Thymus (tissue), 11 donors: Measurements from ENCODE around the gene FARSB. TPM values are rescaled to one million over a fixed set of nuclear protein-coding genes. Genes with fewer than 3 reads are reported as not detected.

Experiments
- DNase-seq, 9 donors: peaks; one replicate each; pipeline ENCODE4 v3.0.0-alpha.2; 2013; ENCODE audit warnings: low spot score in 9 of 9, low read depth in 6 of 9, missing footprints in 1 of 9
- H3K27ac ChIP-seq, 2 donors: one replicate each; pipeline ENCODE4 v1.5.1; 2013; ENCODE audit warnings: control low read depth in 1 of 2, low read depth in 1 of 2, low read length in 1 of 2, mild to moderate bottlenecking in 1 of 2, moderate library complexity in 1 of 2
- H3K27me3 ChIP-seq, 2 donors: one replicate each; pipeline ENCODE4 v1.5.1; 2013; ENCODE audit warnings: low read length in 1 of 2; ENCODE audit not compliant: control insufficient read depth in 2 of 2, insufficient read depth in 1 of 2
- H3K36me3 ChIP-seq, 2 donors: one replicate each; pipeline ENCODE4 v1.5.1; 2013; ENCODE audit warnings: low read length in 1 of 2, mild to moderate bottlenecking in 1 of 2, moderate library complexity in 1 of 2; ENCODE audit not compliant: control insufficient read depth in 2 of 2, insufficient read depth in 2 of 2
- H3K4me1 ChIP-seq, 2 donors: one replicate each; pipeline ENCODE4 v1.5.1; 2013; ENCODE audit warnings: low read length in 2 of 2; ENCODE audit not compliant: control insufficient read depth in 2 of 2, insufficient read depth in 2 of 2
- H3K4me3 ChIP-seq, 2 donors: one replicate each; pipeline ENCODE4 v1.5.1; 2013; ENCODE audit warnings: low read length in 2 of 2, control low read depth in 1 of 2, mild to moderate bottlenecking in 1 of 2
- H3K9me3 ChIP-seq, 2 donors: one replicate each; pipeline ENCODE4 v1.5.1; 2013; ENCODE audit warnings: low read length in 1 of 2, mild to moderate bottlenecking in 1 of 2; ENCODE audit not compliant: control insufficient read depth in 2 of 2, insufficient read depth in 1 of 2
- WGBS: extraction: QIAGEN DNeasy Blood & Tissue Kit; methylation state at CpG from one replicate; pipeline ENCODE4 v1.1.7; 2013; 5-methylcytosine and 5-hydroxymethylcytosine counted together
- polyA plus RNA-seq: library from polyadenylated mRNA; stranded (reverse); fragments of 200-250 nt; gene quantifications from one replicate; pipeline ENCODE4 v1.2.3, GENCODE V29; 2013
- total RNA-seq: library from RNA; stranded (reverse); fragments of 120-200 nt; gene quantifications from one replicate; pipeline ENCODE4 v1.2.4, GENCODE V29; 2013
- donor health status: healthy.

FARSB gene
- total and polyA plus RNA-seq, 2 donors = 13.5 to 15.9 TPM

GRCh38 chr2:222622910-222623309 is 33.0 kb downstream of the FARSB start:
- peaks cover 14 to 50% of the 10 kb centered on the region in 2 donors for H3K36me3 ChIP-seq
- DNase-seq = no peak
- no peaks in the 10 kb centered on the region for H3K9me3 ChIP-seq
- no peak overlapping the region for H3K4me3 ChIP-seq
- 97% methylated on average over 2 of the region's 2 CpGs for WGBS
- no peaks in the 10 kb centered on the region for H3K27me3 ChIP-seq
- no peak overlapping the region for H3K27ac ChIP-seq
- H3K4me1 ChIP-seq = no peaks in the 10 kb centered on the region

GRCh38 chr2:222621893-222622292 is 34.0 kb downstream of the FARSB start:
- Histone ChIP-seq H3K27me3 (no peaks in the 10 kb centered on the region), H3K4me1 (no peaks in the 10 kb centered on the region), H3K4me3 (no peak overlapping the region), H3K27ac (no peak overlapping the region), H3K9me3 (no peaks in the 10 kb centered on the region), H3K36me3 (peaks cover 14 to 45% of the 10 kb centered on the region in 2 donors)
- 98% methylated on average over 4 of the region's 4 CpGs for WGBS
- no peak for DNase-seq

- Histone ChIP-seq H3K9me3 (no peaks in the 10 kb centered on the region), H3K4me1 (no peaks in the 10 kb centered on the region), H3K36me3 (peaks cover 18 to 41% of the 10 kb centered on the region in 2 donors), H3K27ac (no peak overlapping the region), H3K27me3 (no peaks in the 10 kb centered on the region), H3K4me3 (no peak overlapping the region)
- DNase-seq = no peak
- over 99% methylated on average over 2 of the region's 2 CpGs for WGBS
Observed at GRCh38 chr2:222615320-222615719, 40.6 kb downstream of the FARSB start.

GRCh38 chr2:222613715-222614331 is 42.1 kb downstream of the FARSB start:
- WGBS = 69% methylated on average over 3 of the region's 3 CpGs
- no peak overlapping the region for H3K4me3 ChIP-seq
- H3K27me3 ChIP-seq = no peaks in the 10 kb centered on the region
- H3K9me3 ChIP-seq = no peaks in the 10 kb centered on the region
- peak in 8 of 9 donors; percentile 1 to 47 (median 16) for DNase-seq
- peaks cover 14 to 40% of the 10 kb centered on the region in 2 donors for H3K36me3 ChIP-seq
- no peaks in the 10 kb centered on the region for H3K4me1 ChIP-seq
- no peak overlapping the region for H3K27ac ChIP-seq

- Histone ChIP-seq H3K27me3 (no peaks in the 10 kb centered on the region), H3K4me1 (no peaks in the 10 kb centered on the region), H3K36me3 (peaks cover 14 to 40% of the 10 kb centered on the region in 2 donors), H3K27ac (no peak overlapping the region), H3K9me3 (no peaks in the 10 kb centered on the region), H3K4me3 (no peak overlapping the region)
- DNase-seq = no peak
- WGBS = 95% methylated on average over 4 of the region's 4 CpGs
Observed at GRCh38 chr2:222611684-222612083, 44.2 kb downstream of the FARSB start.

GRCh38 chr2:222610746-222611145 is 45.1 kb downstream of the FARSB start:
- Histone ChIP-seq H3K27ac (no peak overlapping the region), H3K36me3 (peaks cover 14 to 40% of the 10 kb centered on the region in 2 donors), H3K9me3 (no peaks in the 10 kb centered on the region), H3K4me3 (no peak overlapping the region), H3K27me3 (no peaks in the 10 kb centered on the region), H3K4me1 (no peaks in the 10 kb centered on the region)
- WGBS = 94% methylated on average over 1 of the region's 1 CpG
- no peak for DNase-seq

GRCh38 chr2:222609381-222609780 is 46.5 kb downstream of the FARSB start:
- peaks cover 11 to 32% of the 10 kb centered on the region in 2 donors for H3K36me3 ChIP-seq
- WGBS = 94% methylated on average over 3 of the region's 3 CpGs

GRCh38 chr2:222608081-222608480 is 47.8 kb downstream of the FARSB start:
- H3K36me3 ChIP-seq = peaks cover 8 to 23% of the 10 kb centered on the region in 2 donors
- no peak overlapping the region for H3K4me3 ChIP-seq
- DNase-seq = no peak
- H3K9me3 ChIP-seq = no peaks in the 10 kb centered on the region
- no peaks in the 10 kb centered on the region for H3K27me3 ChIP-seq
- 73% methylated on average over 4 of the region's 4 CpGs for WGBS
- no peaks in the 10 kb centered on the region for H3K4me1 ChIP-seq
- H3K27ac ChIP-seq = no peak overlapping the region

More at GRCh38 chr2:222609381-222609780, 46.5 kb downstream of the FARSB start:
- Histone ChIP-seq H3K27me3 (no peaks in the 10 kb centered on the region), H3K9me3 (no peaks in the 10 kb centered on the region), H3K4me1 (no peaks in the 10 kb centered on the region), H3K27ac (no peak overlapping the region), H3K4me3 (no peak overlapping the region)
- DNase-seq = no peak

- Histone ChIP-seq H3K36me3 (peaks cover 0 to 7% of the 10 kb centered on the region in 2 donors), H3K4me1 (no peaks in the 10 kb centered on the region), H3K4me3 (no peak overlapping the region), H3K9me3 (no peaks in the 10 kb centered on the region), H3K27me3 (no peaks in the 10 kb centered on the region), H3K27ac (no peak overlapping the region)
- WGBS = over 99% methylated on average over 3 of the region's 3 CpGs
- DNase-seq = no peak
Observed at GRCh38 chr2:222606306-222606705, 49.6 kb downstream of the FARSB start.
